Measurements from ENCODE around the gene HEXD.
A peak's percentile ranks its signal among the peaks of the same experiment; 100 is the strongest.
"Not testable (repeated sequence)": the region's sequence is repeated elsewhere in the genome, so short reads cannot be mapped to it uniquely, and the experiment has no call there.

The HEXD gene

DNA sequence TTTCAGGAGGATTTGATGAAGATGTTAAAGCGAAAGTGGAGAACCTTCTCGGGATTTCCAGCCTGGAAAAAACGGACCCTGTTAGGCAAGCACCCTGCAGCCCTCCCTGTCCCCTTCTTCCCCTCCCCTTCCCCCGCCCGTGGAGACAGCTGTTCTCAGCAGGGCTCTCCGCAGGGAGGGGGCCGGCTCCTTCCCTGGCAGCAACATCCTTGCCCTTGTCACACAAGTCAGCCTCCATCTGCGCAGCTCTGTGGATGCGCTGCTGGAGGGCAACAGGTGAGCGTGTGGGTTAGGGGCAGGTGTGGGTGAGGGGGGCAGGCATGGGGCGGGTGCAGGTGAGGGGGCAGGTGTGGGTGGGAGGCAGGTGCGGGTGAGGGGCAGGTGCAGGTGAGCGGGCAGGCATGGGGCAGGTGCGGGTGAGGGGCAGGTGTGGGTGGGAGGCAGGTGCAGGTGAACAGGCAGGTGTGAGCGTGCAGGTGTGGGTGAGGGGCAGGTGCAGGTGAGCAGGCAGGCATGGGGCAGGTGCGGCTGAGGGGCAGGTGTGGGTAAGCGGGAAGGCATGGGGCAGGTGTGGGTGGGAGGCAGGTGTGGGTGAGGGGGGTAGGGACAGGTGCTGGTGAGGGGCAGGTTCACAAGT lies 23.0 kb downstream of the HEXD start:
- DNase-seq (ENCODE audit: low spot score), result no peak

DNA sequence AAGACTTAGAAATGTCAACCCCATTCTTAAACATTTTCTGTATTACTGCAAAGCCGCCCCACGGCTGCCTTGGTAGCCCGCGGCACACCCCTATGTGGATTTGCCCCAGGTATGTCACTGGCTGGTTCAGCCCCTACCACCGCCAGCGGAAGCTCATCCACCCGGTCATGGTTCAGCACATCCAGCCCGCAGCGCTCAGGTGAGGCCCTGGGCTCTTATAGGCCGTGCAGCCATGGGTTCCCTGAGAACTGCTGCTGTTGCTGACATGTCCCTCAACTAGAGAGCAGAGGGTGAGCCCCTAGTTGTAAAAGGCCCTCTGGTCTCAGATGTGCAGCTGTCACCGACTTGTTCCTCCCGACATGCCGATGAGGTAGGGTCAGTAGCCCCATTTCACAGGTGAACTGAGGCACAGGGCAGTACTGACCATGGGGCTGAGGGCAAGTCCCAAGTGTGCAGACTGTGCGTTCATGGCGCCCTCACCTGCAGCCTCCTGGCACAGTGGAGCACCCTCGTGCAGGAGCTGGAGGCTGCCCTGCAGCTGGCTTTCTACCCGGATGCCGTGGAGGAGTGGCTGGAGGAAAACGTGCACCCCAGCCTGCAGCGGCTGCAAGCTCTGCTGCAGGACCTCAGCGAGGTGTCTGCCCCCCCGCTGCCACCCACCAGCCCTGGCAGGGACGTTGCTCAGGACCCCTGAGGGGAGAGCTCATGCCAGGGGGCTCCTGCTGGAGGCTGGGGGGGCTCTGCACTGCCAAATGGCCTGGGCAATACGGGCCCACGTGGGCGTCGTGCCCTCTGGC lies 23.7 kb downstream of the HEXD start:
- no peak for DNase-seq (ENCODE audit: low spot score)

DNA sequence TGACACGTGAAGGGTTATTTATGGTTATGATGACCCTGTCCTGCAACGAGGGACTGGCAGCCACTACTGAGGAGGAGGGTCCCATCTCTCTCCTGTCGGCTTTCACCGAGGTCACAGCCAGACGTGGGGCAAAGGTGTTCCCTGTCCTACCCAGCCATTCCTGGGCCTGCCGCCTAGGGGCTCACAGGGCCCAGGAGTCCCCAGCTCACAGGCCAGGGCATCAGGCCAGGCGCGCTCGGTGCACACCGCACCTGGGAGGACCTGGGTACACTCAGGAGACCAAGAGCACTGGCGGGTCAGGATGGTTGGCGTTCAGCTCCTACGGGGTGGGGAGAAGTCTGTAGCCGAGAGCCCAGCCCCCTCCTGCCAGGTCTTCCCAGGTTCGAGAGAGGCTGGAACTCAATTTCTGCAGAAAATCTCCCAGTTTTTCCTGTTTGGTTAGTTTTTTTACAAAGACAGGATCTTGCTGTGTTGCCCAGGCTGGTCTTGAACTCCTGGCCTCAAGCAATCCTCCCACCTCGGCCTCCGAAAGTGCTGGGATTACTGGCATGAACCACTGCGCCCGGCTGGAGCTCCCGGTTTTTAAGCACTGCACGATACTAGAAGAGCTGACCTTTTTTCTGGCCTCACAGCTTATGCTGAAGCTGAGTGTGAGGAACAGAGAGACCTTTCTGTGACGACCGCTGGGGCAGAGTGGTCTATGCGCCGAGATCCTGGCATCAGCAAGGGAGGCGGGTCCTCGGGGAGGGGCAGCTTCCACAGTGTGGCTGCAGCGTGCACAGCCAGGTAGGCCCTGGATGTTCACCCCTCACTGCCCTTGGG lies 24.7 kb downstream of the HEXD start:
- no peak for DNase-seq (ENCODE audit: low spot score)

GRCh38 chr17:82443465-82444283 lies 25.5 kb downstream of the HEXD start:
- no peak for DNase-seq (ENCODE audit: low spot score)

DNA sequence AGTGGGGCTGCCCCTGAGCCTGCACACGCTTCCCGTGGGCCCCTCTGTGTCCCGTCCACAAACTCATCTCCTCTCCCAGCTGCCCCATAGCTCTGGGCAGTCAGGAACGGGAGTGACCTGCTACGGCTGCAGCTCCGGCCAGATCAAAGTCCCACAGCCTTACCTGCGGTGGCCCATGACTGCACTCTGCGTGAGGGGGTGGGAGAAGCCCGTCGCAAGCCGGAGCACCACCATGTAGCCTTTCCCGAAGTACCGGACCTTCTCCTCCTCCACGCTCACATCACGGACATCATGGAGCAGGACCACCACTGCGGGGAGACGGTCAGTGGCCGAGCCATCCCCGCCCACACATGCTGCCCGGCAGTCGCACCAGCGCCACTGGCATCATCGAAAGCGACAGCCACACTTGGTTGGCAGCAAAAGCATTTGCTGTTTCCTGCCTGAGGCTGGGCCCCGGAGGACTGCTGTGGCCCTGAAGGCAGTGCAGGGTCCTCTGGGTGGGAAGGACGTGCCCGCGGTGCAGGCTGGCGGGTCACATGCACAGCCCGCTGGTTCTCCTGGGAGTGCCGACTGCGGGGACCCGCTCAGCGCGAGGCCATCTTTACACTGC lies 26.2 kb downstream of the HEXD start:
- DNase-seq (ENCODE audit: low spot score), result no peak

DNA sequence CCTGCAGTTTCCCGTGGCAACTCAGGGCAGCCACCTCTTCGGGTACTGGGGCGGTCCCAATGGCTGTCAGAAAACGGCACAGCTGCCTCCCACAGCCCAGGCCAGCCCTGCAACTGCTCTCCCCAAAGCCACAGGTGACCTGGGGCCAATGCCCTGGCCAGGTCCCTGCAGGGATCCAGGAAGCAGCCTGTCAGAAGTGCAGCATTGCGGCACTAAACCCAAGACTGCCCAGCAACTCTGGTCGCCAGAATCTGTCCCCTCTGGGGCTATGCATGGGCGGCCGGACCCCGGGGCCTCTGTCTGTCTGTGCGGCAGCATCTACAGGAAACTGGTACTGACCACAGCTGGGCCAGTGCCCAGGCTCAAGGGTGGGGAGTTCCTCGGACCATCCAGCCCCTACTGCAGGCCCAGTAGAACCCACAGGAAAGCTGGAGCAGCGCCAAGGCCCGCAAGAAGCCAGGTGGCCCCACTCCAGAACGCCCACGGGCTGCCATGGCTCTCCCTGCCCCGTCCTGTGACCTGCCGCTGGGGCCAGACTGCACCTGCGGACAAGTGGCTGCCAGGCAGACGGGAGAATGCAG lies 26.9 kb downstream of the HEXD start:
- DNase-seq (ENCODE audit: low spot score), result peak; percentile 52

GRCh38 chr17:82445542-82445941 lies 27.4 kb downstream of the HEXD start:
- DNase-seq (ENCODE audit: low spot score), result no peak

GRCh38 chr17:82446124-82446523 lies 28.0 kb downstream of the HEXD start:
- no peak for DNase-seq (ENCODE audit: low spot score)

- DNase-seq (ENCODE audit: low spot score), result no peak
These were observed 28.5 kb downstream of the HEXD start for GRCh38 chr17:82446649-82447048.

GRCh38 chr17:82447876-82448275 lies 29.7 kb downstream of the HEXD start:
- no peak for DNase-seq (ENCODE audit: low spot score)

GRCh38 chr17:82449131-82449882 lies 31.2 kb downstream of the HEXD start:
- DNase-seq (ENCODE audit: low spot score), result no peak

GRCh38 chr17:82449883-82450356 lies 31.8 kb downstream of the HEXD start:
- DNase-seq (ENCODE audit: low spot score), result no peak

DNA sequence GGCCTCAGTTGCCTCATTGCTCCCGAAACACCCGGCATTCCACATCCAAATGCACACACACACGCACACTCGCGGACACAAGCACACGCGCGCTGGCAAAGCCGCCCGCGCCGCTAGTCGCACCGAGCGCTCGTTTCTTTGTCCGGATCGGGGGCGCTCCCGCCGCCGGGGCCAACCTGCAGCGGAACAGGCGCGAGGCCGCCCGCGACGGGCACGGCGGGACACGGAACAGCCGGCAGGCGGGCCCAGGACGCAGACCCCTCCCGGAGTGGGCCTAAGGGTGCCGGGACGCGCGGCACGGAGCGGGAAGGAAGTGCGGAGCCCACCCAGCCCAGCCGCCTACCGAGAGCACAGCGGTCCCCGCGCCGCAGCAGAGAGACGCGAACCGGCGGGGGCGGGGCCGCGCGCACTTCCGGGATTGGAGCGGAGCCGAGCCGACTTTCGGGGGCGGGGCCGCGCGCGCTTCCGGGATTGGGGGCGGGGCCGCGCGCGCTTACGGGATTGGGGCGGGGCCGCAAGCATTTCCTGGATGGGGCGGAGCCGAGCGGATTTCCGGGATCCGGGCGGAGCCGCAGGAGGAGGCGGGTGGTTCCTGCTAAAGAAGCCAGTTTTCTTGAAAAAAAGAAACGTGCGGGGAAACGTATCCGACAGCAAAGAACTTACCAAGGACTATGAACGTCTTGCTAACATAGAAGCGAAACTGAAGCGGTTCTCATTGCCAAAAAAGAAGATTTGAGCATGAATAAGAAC lies 32.4 kb downstream of the HEXD start, which contains the start of gene CYBC1:
Gene CYBC1, minus strand, starts transcription at position 396 of the 750 bp plus-strand sequence. CDS start 1,498 bp downstream, outside the sequence.
- peak; percentile 91 for DNase-seq (ENCODE audit: low spot score)

- DNase-seq (ENCODE audit: low spot score), result no peak
These were observed 34.0 kb downstream of the HEXD start for GRCh38 chr17:82452162-82452561.

GRCh38 chr17:82453151-82453550 lies 35.0 kb downstream of the HEXD start:
- DNase-seq (ENCODE audit: low spot score), result not testable (repeated sequence)

DNA sequence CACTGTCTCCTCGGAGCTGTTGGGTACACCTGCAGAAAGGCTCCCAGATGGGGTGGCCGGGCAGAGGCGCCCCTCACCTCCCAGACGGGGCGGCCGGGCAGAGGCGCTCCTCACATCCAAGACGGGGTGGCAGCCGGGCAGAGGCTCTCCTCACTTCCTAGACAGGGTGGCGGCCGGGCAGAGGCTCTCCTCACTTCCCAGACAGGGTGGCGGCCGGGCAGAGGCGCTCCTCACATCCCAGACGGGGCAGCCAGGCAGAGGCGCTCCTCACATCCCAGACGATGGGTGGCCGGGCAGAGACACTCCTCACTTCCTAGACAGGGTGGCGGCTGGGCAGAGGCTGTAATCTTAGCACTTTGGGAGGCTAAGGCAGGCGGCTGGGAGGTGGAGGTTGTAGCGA lies 35.6 kb downstream of the HEXD start:
- DNase-seq (ENCODE audit: low spot score), result not testable (repeated sequence)

DNA sequence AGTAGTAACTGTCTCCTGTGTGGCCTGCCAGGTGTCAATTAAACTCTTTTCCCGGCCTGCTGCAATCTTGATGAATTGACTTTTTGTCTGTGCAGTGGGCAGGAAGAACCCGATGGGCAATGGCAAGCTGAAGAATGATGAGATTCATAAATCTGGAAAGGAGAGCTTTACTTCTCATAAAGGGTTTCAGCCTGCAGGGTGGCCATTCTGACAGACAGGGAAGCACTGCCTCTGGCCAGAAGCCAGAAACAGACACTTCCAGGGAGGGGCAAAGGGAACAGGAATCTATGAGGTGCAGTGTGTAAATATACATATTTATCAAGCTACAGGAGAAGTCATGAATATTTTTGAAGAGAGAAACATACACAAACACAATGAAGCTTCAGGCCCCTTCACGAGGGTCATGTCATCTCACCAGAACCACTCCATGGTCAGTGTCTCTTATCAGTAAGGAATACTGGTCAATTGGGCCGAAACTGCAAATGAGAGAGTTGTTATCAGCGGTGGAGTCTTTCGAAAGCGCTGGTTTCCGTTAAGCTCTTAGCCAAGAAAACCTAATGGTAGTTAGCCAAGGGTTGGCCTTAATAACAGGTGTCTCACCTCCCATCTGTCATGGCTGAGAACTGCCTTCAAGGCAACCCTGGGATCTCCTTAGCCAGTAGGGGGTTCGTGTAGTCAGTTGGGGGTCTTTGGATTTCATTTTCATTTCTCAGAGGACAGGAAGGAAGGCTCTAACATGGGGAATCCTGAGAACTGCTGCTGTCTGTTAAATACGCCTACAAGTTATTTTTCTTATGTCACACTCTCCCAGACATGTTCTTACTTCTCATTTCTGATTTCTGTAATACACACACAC lies 39.2 kb downstream of the HEXD start:
- no peak for DNase-seq (ENCODE audit: low spot score)

GRCh38 chr17:82457929-82458178 lies 39.7 kb downstream of the HEXD start:
- peak; percentile 96 for DNase-seq (ENCODE audit: low spot score)

Data from Ammon's horn (tissue), 1 donor.